ENCODE results near the gene UNC13D. TPM values are rescaled to one million over a fixed set of nuclear protein-coding genes. Genes with fewer than 3 reads are reported as not detected.

Gene UNC13D
- total and polyA plus RNA-seq, 4 donors = 56.6 to 110 (median 73.2) TPM

- DNase-seq (peak; percentile 99 to 100 (median 100)), ATAC-seq (ENCODE audit: insufficient read depth, low FRiP score) (peak; percentile 87)
- Histone ChIP-seq H3K36me3 (ENCODE audit: control insufficient read depth in 4 of 4, insufficient read depth in 4 of 4, low read length in 4 of 4) (no peaks in the 10 kb centered on the region), H3K27me3 (ENCODE audit: control insufficient read depth in 3 of 3, insufficient read depth in 3 of 3, low read length in 2 of 3) (no peaks in the 10 kb centered on the region), H3K9me3 (ENCODE audit: control insufficient read depth in 4 of 4, insufficient read depth in 3 of 4, low read length in 3 of 4) (no peaks in the 10 kb centered on the region), H3K4me3 (peak within 1 kb of the TSS; percentile 56), H3K9ac (ENCODE audit: insufficient read depth in 1 of 2, low read length in 2 of 2) (peak within 1 kb of the TSS; percentile 99), H3K4me1 (ENCODE audit: control insufficient read depth in 5 of 5, insufficient read depth in 5 of 5, low read length in 5 of 5) (peaks cover 5 to 39% (median 15%) of the 10 kb centered on the region in 5 donors), H3K27ac (ENCODE audit: low read depth in 1 of 2, low read length in 1 of 2) (peak within 1 kb of the TSS; percentile 91 to 93)
- TF ChIP-seq CTCF (IDR thresholded peaks at IDR 0.05; ENCODE audit: control extremely low read depth, extremely low read depth) = no peak
- WGBS, 2 donors = 0% methylated on average over 34 to 45 of the region's 45 CpGs
Observed at GRCh38 chr17:75784473-75785015, 59.7 kb downstream of the UNC13D start, which contains the start of gene UNK. Gene UNK, plus strand, starts transcription at chr17:75784806. Its CDS starts 75 bp downstream, at chr17:75784881.

GRCh38 chr17:75783803-75784472 is 60.3 kb downstream of the UNC13D start:
- peak overlapping the region; percentile 43 to 97 for H3K9ac ChIP-seq (ENCODE audit: insufficient read depth in 1 of 2, low read length in 2 of 2)
- H3K9me3 ChIP-seq (ENCODE audit: control insufficient read depth in 4 of 4, insufficient read depth in 3 of 4, low read length in 3 of 4) = no peaks in the 10 kb centered on the region
- H3K27ac ChIP-seq (ENCODE audit: low read depth in 1 of 2, low read length in 1 of 2) = peak overlapping the region; percentile 85 to 93
- TF ChIP-seq CTCF (IDR thresholded peaks at IDR 0.05; ENCODE audit: control extremely low read depth, extremely low read depth) = no peak
- no peak overlapping the region for H3K4me3 ChIP-seq
- H3K36me3 ChIP-seq (ENCODE audit: control insufficient read depth in 4 of 4, insufficient read depth in 4 of 4, low read length in 4 of 4) = peaks cover 0 to 4% (median under 1%) of the 10 kb centered on the region in 4 donors
- ATAC-seq (ENCODE audit: insufficient read depth, low FRiP score) (no peak), DNase-seq (peak in 1 of 3 donors; percentile 35)
- peaks cover 5 to 39% (median 15%) of the 10 kb centered on the region in 5 donors for H3K4me1 ChIP-seq (ENCODE audit: control insufficient read depth in 5 of 5, insufficient read depth in 5 of 5, low read length in 5 of 5)
- 60 to 65% methylated on average over 20 of the region's 20 CpGs for WGBS, 2 donors
- no peaks in the 10 kb centered on the region for H3K27me3 ChIP-seq (ENCODE audit: control insufficient read depth in 3 of 3, insufficient read depth in 3 of 3, low read length in 2 of 3)

- peak in 2 of 3 donors; percentile 89 to 93 for DNase-seq
- no peak overlapping the region for H3K4me3 ChIP-seq
- H3K4me1 ChIP-seq (ENCODE audit: control insufficient read depth in 5 of 5, insufficient read depth in 5 of 5, low read length in 5 of 5) = peaks cover 5 to 39% (median 15%) of the 10 kb centered on the region in 5 donors
- H3K9ac ChIP-seq (ENCODE audit: insufficient read depth in 1 of 2, low read length in 2 of 2) = peak overlapping the region in 1 of 2 donors; percentile 97
- peaks cover 5 to 11% (median 6%) of the 10 kb centered on the region in 4 donors for H3K36me3 ChIP-seq (ENCODE audit: control insufficient read depth in 4 of 4, insufficient read depth in 4 of 4, low read length in 4 of 4)
- H3K9me3 ChIP-seq (ENCODE audit: control insufficient read depth in 4 of 4, insufficient read depth in 3 of 4, low read length in 3 of 4) = no peaks in the 10 kb centered on the region
- ATAC-seq (ENCODE audit: insufficient read depth, low FRiP score) = no peak
- WGBS, 2 donors = 4 to 6% methylated on average over 6 of the region's 6 CpGs
- no peaks in the 10 kb centered on the region for H3K27me3 ChIP-seq (ENCODE audit: control insufficient read depth in 3 of 3, insufficient read depth in 3 of 3, low read length in 2 of 3)
- TF ChIP-seq CTCF (IDR thresholded peaks at IDR 0.05; ENCODE audit: control extremely low read depth, extremely low read depth) = peak; percentile 42
- peak overlapping the region; percentile 81 to 85 for H3K27ac ChIP-seq (ENCODE audit: low read depth in 1 of 2, low read length in 1 of 2)
Observed at GRCh38 chr17:75783069-75783783, 61.0 kb downstream of the UNC13D start.
